Measurements from ENCODE around the gene NOP10. TPM values are rescaled to one million over a fixed set of nuclear protein-coding genes. Genes with fewer than 3 reads are reported as not detected.

NOP10 gene
- total RNA-seq, 1 donor from 2014 or later: 81.9 TPM

Small RNA genes within 50 kb of the gene (small RNA-seq; reads per million reads assigned to genes)
- gene MIR1233-1 (not detected), gene RF00019 (not detected)

Other genes with a start within 250 kb of the NOP10 start
- gene EMC7, start 241.3 kb downstream of the NOP10 start, total RNA-seq: 22.8 TPM
- 4.5 TPM for gene PGBD4, start 241.1 kb downstream of the NOP10 start, total RNA-seq
- 109 TPM for gene KATNBL1, start 133.0 kb downstream of the NOP10 start, total RNA-seq
- 117 TPM for gene EMC4, start 118.1 kb downstream of the NOP10 start, total RNA-seq
- gene SLC12A6, start 5.4 kb downstream of the NOP10 start, total RNA-seq: 26.5 TPM
- gene NUTM1, start 179 bp upstream of the NOP10 start, total RNA-seq: under 0.01 TPM
- gene LPCAT4, start 24.1 kb upstream of the NOP10 start, total RNA-seq: 10.6 TPM
- 23.6 TPM for gene GOLGA8A, start 94.7 kb upstream of the NOP10 start, total RNA-seq
- gene GOLGA8B, start 240.5 kb upstream of the NOP10 start, total RNA-seq: 28.9 TPM

All from frontal cortex (tissue), 1 donor.